ENCODE measurements around the gene DUSP10.

DUSP10 gene

GRCh38 chr1:221756830-221757551 lies 15.1 kb upstream of the DUSP10 start:
- no peak for TF ChIP-seq ZNF274 (IDR thresholded peaks at IDR 0.05; ENCODE audit: low read depth, low read length)
- H3K4me3 ChIP-seq (ENCODE audit: low read length), result no peak overlapping the region

- no peak for TF ChIP-seq ZNF274 (IDR thresholded peaks at IDR 0.05; ENCODE audit: low read depth, low read length)
- no peak overlapping the region for H3K4me3 ChIP-seq (ENCODE audit: low read length)
Measured at GRCh38 chr1:221753828-221754188, 11.9 kb upstream of the DUSP10 start.

GRCh38 chr1:221751226-221751887 lies 9.5 kb upstream of the DUSP10 start:
- H3K4me3 ChIP-seq (ENCODE audit: low read length), result no peak overlapping the region
- TF ChIP-seq ZNF274 (IDR thresholded peaks at IDR 0.05; ENCODE audit: low read depth, low read length), result no peak

GRCh38 chr1:221748981-221749380 lies 7.1 kb upstream of the DUSP10 start:
- no peak overlapping the region for H3K4me3 ChIP-seq (ENCODE audit: low read length)
- no peak for TF ChIP-seq ZNF274 (IDR thresholded peaks at IDR 0.05; ENCODE audit: low read depth, low read length)

GRCh38 chr1:221747839-221748238 lies 6.0 kb upstream of the DUSP10 start:
- no peak for TF ChIP-seq ZNF274 (IDR thresholded peaks at IDR 0.05; ENCODE audit: low read depth, low read length)
- H3K4me3 ChIP-seq (ENCODE audit: low read length), result no peak overlapping the region

GRCh38 chr1:221743416-221744208 lies 1.7 kb upstream of the DUSP10 start:
- H3K4me3 ChIP-seq (ENCODE audit: low read length), result peak overlapping the region; percentile 78
- no peak for TF ChIP-seq ZNF274 (IDR thresholded peaks at IDR 0.05; ENCODE audit: low read depth, low read length)

- no peak for TF ChIP-seq ZNF274 (IDR thresholded peaks at IDR 0.05; ENCODE audit: low read depth, low read length)
- H3K4me3 ChIP-seq (ENCODE audit: low read length), result peak overlapping the region; percentile 78
Measured at GRCh38 chr1:221742555-221743415, 896 bp upstream of the DUSP10 start.

- TF ChIP-seq ZNF274 (IDR thresholded peaks at IDR 0.05; ENCODE audit: low read depth, low read length), result no peak
- peak overlapping the region; percentile 96 for H3K4me3 ChIP-seq (ENCODE audit: low read length)
Measured at GRCh38 chr1:221740993-221741702, 741 bp downstream of the DUSP10 start.

GRCh38 chr1:221740369-221740992 lies 1.4 kb downstream of the DUSP10 start:
- no peak for TF ChIP-seq ZNF274 (IDR thresholded peaks at IDR 0.05; ENCODE audit: low read depth, low read length)
- peak overlapping the region; percentile 96 for H3K4me3 ChIP-seq (ENCODE audit: low read length)

- no peak for TF ChIP-seq ZNF274 (IDR thresholded peaks at IDR 0.05; ENCODE audit: low read depth, low read length)
- peak overlapping the region; percentile 96 for H3K4me3 ChIP-seq (ENCODE audit: low read length)
Measured at GRCh38 chr1:221739677-221740025, 2.2 kb downstream of the DUSP10 start.

GRCh38 chr1:221739018-221739676 lies 2.7 kb downstream of the DUSP10 start:
- H3K4me3 ChIP-seq (ENCODE audit: low read length), result peak overlapping the region; percentile 96; the same call in 1 of the 2 replicates

GRCh38 chr1:221736714-221737113 lies 5.2 kb downstream of the DUSP10 start:
- peak overlapping the region; percentile 54 for H3K4me3 ChIP-seq (ENCODE audit: low read length)

More at GRCh38 chr1:221739018-221739676, 2.7 kb downstream of the DUSP10 start:
- TF ChIP-seq ZNF274 (IDR thresholded peaks at IDR 0.05; ENCODE audit: low read depth, low read length), result no peak

More at GRCh38 chr1:221736714-221737113, 5.2 kb downstream of the DUSP10 start:
- TF ChIP-seq ZNF274 (IDR thresholded peaks at IDR 0.05; ENCODE audit: low read depth, low read length), result no peak

All from GM08714 (cell line).